ENCODE results near the gene CRELD2. TPM values are rescaled to one million over a fixed set of nuclear protein-coding genes. Genes with fewer than 3 reads are reported as not detected.

The CRELD2 gene
- total and polyA plus RNA-seq, 2 of the 8 experiments (the other 6 are each of a cell fraction or from before 2014, with no cell fraction given): 24.5 to 36.6 TPM

- Histone ChIP-seq H4K5ac (ENCODE audit: insufficient read length, low read depth, low read length) (no peak overlapping the region), H3K79me1 (ENCODE audit: low read depth, low read length) (no peaks in the 10 kb centered on the region), H3K4me2 (ENCODE audit: insufficient read depth in 1 of 2, low read depth in 2 of 2, low read length in 2 of 2) (no peak overlapping the region), H3K23ac (ENCODE audit: insufficient read length) (no peak overlapping the region), H4K20me1 (replicated peaks in 1 of 2; ENCODE audit: control insufficient read depth in 1 of 2, insufficient read depth in 2 of 2, low read length in 2 of 2) (peaks cover 2 to 4% of the 10 kb centered on the region in 2 experiments), H2BK5ac (ENCODE audit: low read depth, low read length) (no peak overlapping the region), H3K4me3 (ENCODE audit: extremely low read depth in 1 of 4, insufficient read depth in 2 of 4, low read depth in 3 of 4, low read length in 4 of 4) (no peak overlapping the region), H2AK5ac (ENCODE audit: low read depth, low read length) (no peak overlapping the region), H3K56ac (replicated peaks; ENCODE audit: insufficient read length, low read depth, low read length) (no peak overlapping the region), H2BK120ac (replicated peaks; ENCODE audit: low read depth, low read length) (no peak overlapping the region), H2BK12ac (ENCODE audit: low read depth, low read length) (no peak overlapping the region), H3K14ac (ENCODE audit: insufficient read length) (no peak overlapping the region), H3K36me3 (ENCODE audit: control insufficient read depth in 2 of 4, insufficient read depth in 4 of 4, low read length in 3 of 4) (no peaks in the 10 kb centered on the region; a peak in 2 of 8 replicates), H3K27ac (ENCODE audit: low read depth, low read length) (no peak overlapping the region), H3K9me3 (ENCODE audit: insufficient read depth in 2 of 2, low read depth in 1 of 2, low read length in 1 of 2) (no peaks in the 10 kb centered on the region), H3K4me1 (replicated peaks in 1 of 4; ENCODE audit: control insufficient read depth in 3 of 4, insufficient read depth in 4 of 4, low read length in 3 of 4) (no peaks in the 10 kb centered on the region; a peak in 2 of 7 replicates), H3K79me2 (ENCODE audit: control insufficient read depth in 1 of 2, insufficient read depth in 2 of 2, low read length in 2 of 2) (no peaks in the 10 kb centered on the region), H3K9ac (replicated peaks in 1 of 4; ENCODE audit: extremely low read depth in 1 of 4, low read depth in 3 of 4, low read length in 3 of 4) (no peak overlapping the region), H4K91ac (replicated peaks; ENCODE audit: insufficient read length, low read length) (no peak overlapping the region), H3K23me2 (ENCODE audit: low read depth, low read length) (peaks cover 3% of the 10 kb centered on the region; the same call in 1 of the 2 replicates), H2BK15ac (ENCODE audit: low read length) (no peak overlapping the region), H2BK20ac (ENCODE audit: low read length) (no peak overlapping the region), H4K8ac (ENCODE audit: extremely low read depth, insufficient read depth, low read length) (no peak overlapping the region), H3K18ac (ENCODE audit: extremely low read depth, low read length) (no peak overlapping the region), H2AFZ (ENCODE audit: low read length) (no peak overlapping the region), H3K4ac (replicated peaks; ENCODE audit: insufficient read length, low read depth, low read length) (no peak overlapping the region), H3K27me3 (replicated peaks in 1 of 4; ENCODE audit: control insufficient read depth in 3 of 4, extremely low read depth in 1 of 4, insufficient read depth in 3 of 4, low read length in 3 of 4) (peaks cover 0 to 12% (median 10%) of the 10 kb centered on the region in 4 experiments; a peak in 6 of 7 replicates)
- TF ChIP-seq TBP (IDR thresholded peaks at IDR 0.05; ENCODE audit: low read depth, low read length) (no peak), KDM1A (IDR thresholded peaks at IDR 0.05; ENCODE audit: borderline replicate concordance, low read length) (no peak), GTF2F1 (IDR thresholded peaks at IDR 0.05; ENCODE audit: borderline replicate concordance, low read depth, low read length) (no peak), KDM4A (IDR thresholded peaks at IDR 0.05; ENCODE audit: low read depth, low read length, severe bottlenecking) (no peak), BCL11A (IDR thresholded peaks at IDR 0.05; ENCODE audit: low read depth in 2 of 2, low read length in 2 of 2) (no peak), ZNF274 (IDR thresholded peaks at IDR 0.05; ENCODE audit: borderline replicate concordance, extremely low read depth, low read length) (no peak), SP2 (IDR thresholded peaks at IDR 0.05; ENCODE audit: low read length) (no peak), POU5F1 (IDR thresholded peaks at IDR 0.05; ENCODE audit: low read depth, low read length) (no peak), POLR2AphosphoS5 (IDR thresholded peaks at IDR 0.05; ENCODE audit: low read depth, low read length) (no peak)
- CTCF ChIA-PET (ENCODE audit: partially characterized antibody): interaction anchor here (1.3 kb wide), 1 partner anchor 70 kb away, joined by 3 read pairs; no protein-coding TSS in a partner anchor
- POLR2A ChIA-PET (ENCODE audit: partially characterized antibody): no interaction called here
- no peak for DNase-seq (ENCODE audit: low read depth in 1 of 2, low spot score in 2 of 2)
- 92% methylated on average over 23 of the region's 24 CpGs; no CpG with 5 or more reads in 1 of the 2 experiments for WGBS, 2 experiments (ENCODE audit: extremely low coverage in 1 of 2, insufficient coverage in 1 of 2, insufficient read length in 1 of 2, insufficient replicate concordance in 2 of 2, low coverage in 1 of 2, low lambda C conversion rate in 2 of 2, missing lambda C conversion rate in 1 of 2)
- no peak for FAIRE-seq
Observed at GRCh38 chr22:49925525-49926128, 7.2 kb downstream of the CRELD2 start.
